Chondrocyte (in vitro differentiated cells): Measurements from ENCODE around the gene C12orf57. TPM values are rescaled to one million over a fixed set of nuclear protein-coding genes. Genes with fewer than 3 reads are reported as not detected.
A peak's percentile ranks its signal among the peaks of the same experiment; 100 is the strongest.

Source experiments
- DNase-seq: peaks from one replicate; pipeline ENCODE4 v3.0.0; 2021; ENCODE audit warnings: mixed read lengths, low spot score
- H3K27ac Mint-ChIP-seq: one replicate; pipeline ENCODE4 v1.8.0; 2021; ENCODE audit warnings: mild to moderate bottlenecking, moderate library complexity, mixed read lengths; ENCODE audit not compliant: unreplicated experiment
- H3K27me3 Mint-ChIP-seq: 2 replicates; pipeline ENCODE4 v1.8.0; 2021; ENCODE audit warnings: low read depth, mixed read lengths
- H3K36me3 Mint-ChIP-seq: 2 replicates; pipeline ENCODE4 v1.8.0; 2021; ENCODE audit warnings: low read depth, mixed read lengths
- H3K4me1 Mint-ChIP-seq: 2 replicates; pipeline ENCODE4 v1.8.0; 2021; ENCODE audit warnings: low read depth, mild to moderate bottlenecking, mixed read lengths
- H3K4me3 Mint-ChIP-seq: one replicate; pipeline ENCODE4 v1.8.0; 2021; ENCODE audit warnings: mild to moderate bottlenecking, moderate library complexity, mixed read lengths; ENCODE audit not compliant: unreplicated experiment
- H3K9me3 Mint-ChIP-seq: 2 replicates; pipeline ENCODE4 v1.8.0; 2021; ENCODE audit warnings: low read depth, mixed read lengths
- CTCF ChIP-seq: fragments of 200-600 bp; sonication (generic); IDR thresholded peaks from 2 replicates; pipeline ENCODE4 v1.5.0; 2021; ENCODE audit warnings: antibody characterized with exemption, mild to moderate bottlenecking, moderate library complexity
- total RNA-seq: library from RNA; stranded (reverse); gene quantifications from 3 replicates; pipeline ENCODE4 v1.2.1, GENCODE V29; 2021

Gene C12orf57
- total RNA-seq, 1 donor from 2014 or later: 233 TPM

GRCh38 chr12:6927379-6928021 is 16.3 kb upstream of the C12orf57 start, which contains the start of gene ATN1:
Gene ATN1, plus strand, starts transcription at chr12:6927959. Its CDS starts 6,043 bp downstream, at chr12:6934002.
- H3K27ac Mint-ChIP-seq: peak within 1 kb of the TSS; percentile 98
- no peak for TF ChIP-seq CTCF
- no peaks in the 10 kb centered on the region for H3K9me3 Mint-ChIP-seq
- peaks cover 3% of the 10 kb centered on the region for H3K36me3 Mint-ChIP-seq
- H3K27me3 Mint-ChIP-seq: no peaks in the 10 kb centered on the region
- H3K4me3 Mint-ChIP-seq: peak within 1 kb of the TSS; percentile 96
- H3K4me1 Mint-ChIP-seq: peaks cover 68% of the 10 kb centered on the region
- no peak for DNase-seq

- DNase-seq: no peak
- peak overlapping the region; percentile 90 for H3K27ac Mint-ChIP-seq
- no peaks in the 10 kb centered on the region for H3K9me3 Mint-ChIP-seq
- peak overlapping the region; percentile 96 for H3K4me3 Mint-ChIP-seq
- no peak for TF ChIP-seq CTCF
- peaks cover 3% of the 10 kb centered on the region for H3K36me3 Mint-ChIP-seq
- no peaks in the 10 kb centered on the region for H3K27me3 Mint-ChIP-seq
- H3K4me1 Mint-ChIP-seq: peaks cover 74% of the 10 kb centered on the region
Measured at GRCh38 chr12:6928022-6928702, 15.7 kb upstream of the C12orf57 start.

GRCh38 chr12:6928703-6929407 is 15.0 kb upstream of the C12orf57 start:
- peaks cover 80% of the 10 kb centered on the region for H3K4me1 Mint-ChIP-seq
- peaks cover 5% of the 10 kb centered on the region for H3K36me3 Mint-ChIP-seq
- no peaks in the 10 kb centered on the region for H3K27me3 Mint-ChIP-seq
- no peaks in the 10 kb centered on the region for H3K9me3 Mint-ChIP-seq
- peak overlapping the region; percentile 96 for H3K4me3 Mint-ChIP-seq
- H3K27ac Mint-ChIP-seq: peak overlapping the region; percentile 90
- TF ChIP-seq CTCF: no peak
- no peak for DNase-seq

- TF ChIP-seq CTCF: no peak
- H3K4me1 Mint-ChIP-seq: peaks cover 80% of the 10 kb centered on the region
- peak overlapping the region; percentile 90 for H3K27ac Mint-ChIP-seq
Measured at GRCh38 chr12:6929466-6930452, 14.1 kb upstream of the C12orf57 start.

More at GRCh38 chr12:6929466-6930452, 14.1 kb upstream of the C12orf57 start:
- Mint-ChIP-seq H3K27me3 (no peaks in the 10 kb centered on the region), H3K36me3 (peaks cover 9% of the 10 kb centered on the region), H3K4me3 (peak overlapping the region; percentile 96), H3K9me3 (no peaks in the 10 kb centered on the region)
- no peak for DNase-seq
